Fibroblast of lung (primary cell): ENCODE results near the gene EHHADH. TPM values are rescaled to one million over a fixed set of nuclear protein-coding genes. Genes with fewer than 3 reads are reported as not detected.

Source experiments
- DNase-seq, 2 donors: peaks; one replicate each; pipeline versions ENCODE4 v3.0.0 to v3.0.0-alpha.2; 2010; ENCODE audit warnings: low read depth in 2 of 2
- H2AFZ ChIP-seq: 2 replicates; pipeline ENCODE4 v1.5.1; 2012; ENCODE audit warnings: low read length, control low read depth, inconsistent platforms
- H3K27ac ChIP-seq: 2 replicates; pipeline ENCODE4 v1.5.1; 2011; ENCODE audit warnings: low read length, control low read depth; ENCODE audit not compliant: insufficient read depth
- H3K27me3 ChIP-seq: 2 replicates; pipeline ENCODE4 v1.5.1; 2011; ENCODE audit warnings: mild to moderate bottlenecking, low read length; ENCODE audit not compliant: control insufficient read depth, insufficient read depth
- H3K36me3 ChIP-seq: 2 replicates; pipeline ENCODE4 v1.5.1; 2011; ENCODE audit warnings: low read length; ENCODE audit not compliant: control insufficient read depth, insufficient read depth
- H3K4me1 ChIP-seq: 2 replicates; pipeline ENCODE4 v1.5.1; 2011; ENCODE audit warnings: low read length; ENCODE audit not compliant: control insufficient read depth, insufficient read depth; ENCODE audit errors: extremely low read depth
- H3K4me2 ChIP-seq: 2 replicates; pipeline ENCODE4 v1.5.1; 2011; ENCODE audit warnings: low read length, control low read depth; ENCODE audit not compliant: insufficient read depth; ENCODE audit errors: extremely low read depth
- H3K4me3 ChIP-seq, 4 experiments: fragments of 200-600 bp in 1 of 4; sonication (generic) in 1 of 4; replicated peaks in 1 of 4; 2 replicates each; pipeline ENCODE4 v1.5.1; 2011 to 2016; ENCODE audit warnings: low read length in 4 of 4, low read depth in 3 of 4, mild to moderate bottlenecking in 3 of 4, control low read depth in 2 of 4, inconsistent platforms in 1 of 4, mixed read lengths in 1 of 4; ENCODE audit not compliant: insufficient read depth in 1 of 4; ENCODE audit errors: control extremely low read depth in 1 of 4
- H3K79me2 ChIP-seq: 2 replicates; pipeline ENCODE4 v1.5.1; 2012; ENCODE audit warnings: mild to moderate bottlenecking, low read length, inconsistent platforms; ENCODE audit not compliant: control insufficient read depth, insufficient read depth
- H3K9ac ChIP-seq: 2 replicates; pipeline ENCODE4 v1.5.1; 2011; ENCODE audit warnings: mild to moderate bottlenecking, low read length, control low read depth; ENCODE audit not compliant: insufficient read depth
- H3K9me3 ChIP-seq: 2 replicates; pipeline ENCODE4 v1.5.1; 2012; ENCODE audit warnings: low read depth, low read length; ENCODE audit not compliant: control insufficient read depth, insufficient read depth
- H4K20me1 ChIP-seq: 2 replicates; pipeline ENCODE4 v1.5.1; 2011; ENCODE audit warnings: low read length; ENCODE audit not compliant: control insufficient read depth, insufficient read depth; ENCODE audit errors: extremely low read depth
- CTCF ChIP-seq, 2 donors: IDR thresholded peaks in 1 of 2; conservative IDR thresholded peaks in 1 of 2; 1 replicate in 1 of 2; 2 replicates in 1 of 2; pipeline ENCODE4 v1.5.1; 2011 to 2012; ENCODE audit warnings: low read length in 2 of 2, control low read depth in 1 of 2, inconsistent platforms in 1 of 2, low read depth in 1 of 2, mild to moderate bottlenecking in 1 of 2
- EZH2 ChIP-seq: IDR thresholded peaks from 2 replicates; pipeline ENCODE4 v1.5.1; 2012; ENCODE audit warnings: low read length, control low read depth, mild to moderate bottlenecking; ENCODE audit errors: missing control alignments
- polyA plus RNA-seq, 2 donors: library from polyadenylated mRNA; depleted of rRNA in 1 of 2; stranded (reverse) in 1 of 2; unstranded in 1 of 2; fragments of >200 nt; gene quantifications; 2 replicates each; pipeline ENCODE4 v1.2.1, GENCODE V29; 2011 to 2012; ENCODE audit warnings: missing spikeins in 1 of 2
- total RNA-seq: library from RNA; depleted of rRNA; stranded (reverse); fragments of >200 nt; gene quantifications from 2 replicates; pipeline ENCODE4 v1.2.1, GENCODE V29; 2014

The EHHADH gene
- total and polyA plus RNA-seq, 2 donors (not counting 1 experiment from before 2014, with no cell fraction given) = 6.0 to 6.8 TPM

GRCh38 chr3:185199206-185199605, 54.6 kb downstream of the EHHADH start:
- no peak overlapping the region for H2AFZ ChIP-seq
- no peaks in the 10 kb centered on the region for H4K20me1 ChIP-seq
- H3K27ac ChIP-seq = no peak overlapping the region
- H3K4me3 ChIP-seq = no peak overlapping the region
- H3K36me3 ChIP-seq = no peaks in the 10 kb centered on the region
- no peak overlapping the region for H3K4me2 ChIP-seq
- peaks cover 3% of the 10 kb centered on the region for H3K4me1 ChIP-seq
- peak in 1 of 2 donors; percentile 25 for DNase-seq
- no peaks in the 10 kb centered on the region for H3K9me3 ChIP-seq
- H3K27me3 ChIP-seq = no peaks in the 10 kb centered on the region
- TF ChIP-seq CTCF (conservative IDR thresholded peaks at IDR 0.05 in 1 of 2, IDR thresholded peaks at IDR 0.05 in 1 of 2; ENCODE audit: low read depth in 1 of 2, low read length in 2 of 2) = no peak
- no peak for TF ChIP-seq EZH2
- no peak overlapping the region for H3K9ac ChIP-seq
- H3K79me2 ChIP-seq = no peaks in the 10 kb centered on the region

- H4K20me1 ChIP-seq = no peaks in the 10 kb centered on the region
- no peak overlapping the region for H3K4me2 ChIP-seq
- H3K9ac ChIP-seq = no peak overlapping the region
- no peak overlapping the region for H3K4me3 ChIP-seq
- no peaks in the 10 kb centered on the region for H3K27me3 ChIP-seq
- H2AFZ ChIP-seq = no peak overlapping the region
- no peaks in the 10 kb centered on the region for H3K36me3 ChIP-seq
- no peaks in the 10 kb centered on the region for H3K9me3 ChIP-seq
- peaks cover 3% of the 10 kb centered on the region for H3K4me1 ChIP-seq
- no peak overlapping the region for H3K27ac ChIP-seq
- no peaks in the 10 kb centered on the region for H3K79me2 ChIP-seq
- TF ChIP-seq CTCF (conservative IDR thresholded peaks at IDR 0.05 in 1 of 2, IDR thresholded peaks at IDR 0.05 in 1 of 2; ENCODE audit: low read depth in 1 of 2, low read length in 2 of 2) = no peak
- TF ChIP-seq EZH2 = no peak
- no peak for DNase-seq
Observed at GRCh38 chr3:185197068-185197467, 56.8 kb downstream of the EHHADH start.

DNA sequence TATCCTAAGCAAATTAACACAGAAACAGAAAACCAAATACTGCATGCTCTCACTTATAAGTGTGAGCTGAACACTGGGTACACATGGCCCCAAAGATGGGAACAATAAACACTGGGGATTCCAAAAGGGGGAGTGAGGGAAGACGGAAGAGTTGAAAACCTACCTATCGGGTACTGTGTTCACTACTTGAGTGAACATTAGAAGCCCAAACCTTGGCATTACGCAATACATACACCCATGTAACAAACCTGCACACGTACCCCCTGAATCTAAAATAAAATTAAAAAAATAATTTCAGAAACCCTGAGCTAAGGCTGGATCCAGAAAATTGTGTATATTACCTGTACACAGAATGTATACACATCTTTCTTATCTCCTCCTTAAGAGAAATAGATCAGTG, 58.2 kb downstream of the EHHADH start:
- H3K79me2 ChIP-seq = no peaks in the 10 kb centered on the region
- no peaks in the 10 kb centered on the region for H3K9me3 ChIP-seq
- no peaks in the 10 kb centered on the region for H3K4me1 ChIP-seq
- H3K27ac ChIP-seq = no peak overlapping the region
- no peak overlapping the region for H2AFZ ChIP-seq
- H3K4me2 ChIP-seq = no peak overlapping the region
- no peaks in the 10 kb centered on the region for H3K27me3 ChIP-seq
- no peaks in the 10 kb centered on the region for H3K36me3 ChIP-seq
- H3K9ac ChIP-seq = no peak overlapping the region
- H3K4me3 ChIP-seq = no peak overlapping the region
- DNase-seq = no peak
- no peaks in the 10 kb centered on the region for H4K20me1 ChIP-seq
- TF ChIP-seq EZH2 (no peak), CTCF (conservative IDR thresholded peaks at IDR 0.05 in 1 of 2, IDR thresholded peaks at IDR 0.05 in 1 of 2; ENCODE audit: low read depth in 1 of 2, low read length in 2 of 2) (no peak)
